Esophagus muscularis mucosa (tissue), 4 donors: Measurements from ENCODE around the gene MORC3.

Experiments used
- CTCF ChIP-seq, 3 experiments: fragments of 200-600 bp in 2 of 3; fragments of 450-650 bp in 1 of 3; sonication (generic) in 2 of 3; IDR thresholded peaks; one replicate each; pipeline ENCODE4 v1.5.1; 2017 to 2019; ENCODE audit warnings: antibody characterized with exemption in 3 of 3, mild to moderate bottlenecking in 2 of 3, moderate library complexity in 1 of 3
- EP300 ChIP-seq: sonication (generic); formaldehyde crosslinking; IDR thresholded peaks from one replicate; pipeline ENCODE4 v1.6.1; 2017; ENCODE audit warnings: antibody characterized with exemption
- POLR2A ChIP-seq: fragments of 450-650 bp; IDR thresholded peaks from one replicate; pipeline ENCODE4 v1.6.1; 2017; ENCODE audit warnings: antibody characterized with exemption, moderate library complexity, mild to moderate bottlenecking, low read depth
- POLR2AphosphoS5 ChIP-seq, 2 donors: sonication (generic); formaldehyde crosslinking; IDR thresholded peaks; one replicate each; pipeline ENCODE4 v1.6.1; 2017; ENCODE audit warnings: antibody characterized with exemption in 2 of 2

GRCh38 chr21:36344931-36345330, 24.9 kb downstream of the MORC3 start:
- TF ChIP-seq CTCF (IDR thresholded peaks at IDR 0.05) (no peak), POLR2A (no peak), EP300 (no peak), POLR2AphosphoS5 (IDR thresholded peaks at IDR 0.05) (no peak)
